Measurements from ENCODE around the gene MTSS2.
"Not testable (repeated sequence)": the region's sequence is repeated elsewhere in the genome, so short reads cannot be mapped to it uniquely, and the experiment has no call there.

Gene MTSS2

GRCh38 chr16:70650216-70650615 lies 35.6 kb downstream of the MTSS2 start:
- no peak for DNase-seq

GRCh38 chr16:70649300-70649699 lies 36.6 kb downstream of the MTSS2 start:
- no peak for DNase-seq

DNA sequence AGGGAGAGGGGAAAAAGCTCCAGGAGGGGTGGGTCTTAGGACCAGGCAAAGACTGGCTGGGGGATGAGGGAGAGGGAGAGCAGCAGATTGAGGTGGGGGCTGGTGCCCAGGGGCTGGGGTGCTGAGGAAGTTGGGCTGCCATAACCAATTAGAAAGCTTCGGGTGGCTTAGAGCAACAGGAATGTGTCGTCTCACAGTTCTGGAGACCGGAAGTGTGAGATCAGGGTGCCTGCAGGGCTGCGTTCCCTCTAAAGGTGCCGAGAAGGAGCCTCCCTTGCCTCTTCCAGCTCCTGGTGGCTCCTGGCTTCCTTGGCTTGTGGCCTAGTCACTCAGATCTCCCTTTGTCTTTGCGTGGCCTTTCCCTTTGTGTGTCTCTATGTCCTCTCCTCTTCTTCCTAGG lies 37.2 kb downstream of the MTSS2 start:
- DNase-seq = no peak

DNA sequence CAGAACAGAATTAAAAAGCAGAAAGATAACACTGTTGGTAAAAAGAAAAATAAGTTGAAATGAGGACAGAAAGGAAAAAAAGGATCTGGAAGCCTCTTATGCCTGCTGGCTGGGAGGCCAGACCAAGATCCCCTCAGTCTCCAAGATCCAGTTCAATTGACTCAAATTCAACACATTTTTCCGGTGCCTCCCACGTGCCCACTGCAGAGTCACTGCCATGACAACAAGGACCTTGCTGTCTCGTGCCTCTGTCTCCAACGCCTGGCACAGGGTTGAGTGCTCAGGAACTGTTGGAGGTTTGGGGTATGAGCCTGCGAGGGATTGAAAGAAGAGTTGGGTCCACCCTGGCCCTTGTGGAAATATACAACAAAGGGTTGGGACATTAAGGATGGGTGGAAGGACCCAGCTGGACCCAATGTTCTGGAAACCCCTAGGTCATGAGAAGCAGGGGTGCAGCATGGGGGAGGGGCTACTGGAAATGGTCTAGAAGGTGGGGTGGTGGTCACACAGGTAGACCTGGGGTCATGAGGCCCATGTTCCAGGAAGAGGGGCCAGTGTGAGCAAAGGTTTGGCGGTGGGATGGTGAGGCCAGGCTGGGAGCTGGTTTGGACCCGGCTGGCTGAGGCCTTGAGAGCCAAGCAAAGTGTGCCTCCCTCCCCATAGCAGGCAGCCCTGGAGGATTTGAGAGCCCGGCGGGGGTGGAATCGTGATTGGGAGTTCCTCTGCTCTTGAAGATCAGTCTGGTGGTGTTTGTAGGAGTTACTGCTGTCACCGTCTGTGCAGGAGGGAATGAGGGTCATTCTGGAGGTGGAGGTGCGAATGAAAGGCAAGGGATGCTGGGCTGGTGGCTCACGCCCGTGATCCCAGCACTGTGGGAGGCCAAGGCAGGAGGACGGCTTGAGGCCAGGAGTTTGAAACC lies 38.2 kb downstream of the MTSS2 start:
- no peak for DNase-seq

GRCh38 chr16:70646260-70647241 lies 39.3 kb downstream of the MTSS2 start, which contains the start of gene IL34:
IL34 (plus strand) TSS chr16:70646559; CDS start chr16:70646948, 389 bp downstream.
- DNase-seq = no peak

- DNase-seq = no peak
These were observed 40.9 kb downstream of the MTSS2 start for GRCh38 chr16:70644763-70645597.

- DNase-seq = not testable (repeated sequence)
These were observed 42.6 kb downstream of the MTSS2 start for GRCh38 chr16:70643264-70643663.

GRCh38 chr16:70642633-70643032 lies 43.2 kb downstream of the MTSS2 start:
- DNase-seq = no peak

DNA sequence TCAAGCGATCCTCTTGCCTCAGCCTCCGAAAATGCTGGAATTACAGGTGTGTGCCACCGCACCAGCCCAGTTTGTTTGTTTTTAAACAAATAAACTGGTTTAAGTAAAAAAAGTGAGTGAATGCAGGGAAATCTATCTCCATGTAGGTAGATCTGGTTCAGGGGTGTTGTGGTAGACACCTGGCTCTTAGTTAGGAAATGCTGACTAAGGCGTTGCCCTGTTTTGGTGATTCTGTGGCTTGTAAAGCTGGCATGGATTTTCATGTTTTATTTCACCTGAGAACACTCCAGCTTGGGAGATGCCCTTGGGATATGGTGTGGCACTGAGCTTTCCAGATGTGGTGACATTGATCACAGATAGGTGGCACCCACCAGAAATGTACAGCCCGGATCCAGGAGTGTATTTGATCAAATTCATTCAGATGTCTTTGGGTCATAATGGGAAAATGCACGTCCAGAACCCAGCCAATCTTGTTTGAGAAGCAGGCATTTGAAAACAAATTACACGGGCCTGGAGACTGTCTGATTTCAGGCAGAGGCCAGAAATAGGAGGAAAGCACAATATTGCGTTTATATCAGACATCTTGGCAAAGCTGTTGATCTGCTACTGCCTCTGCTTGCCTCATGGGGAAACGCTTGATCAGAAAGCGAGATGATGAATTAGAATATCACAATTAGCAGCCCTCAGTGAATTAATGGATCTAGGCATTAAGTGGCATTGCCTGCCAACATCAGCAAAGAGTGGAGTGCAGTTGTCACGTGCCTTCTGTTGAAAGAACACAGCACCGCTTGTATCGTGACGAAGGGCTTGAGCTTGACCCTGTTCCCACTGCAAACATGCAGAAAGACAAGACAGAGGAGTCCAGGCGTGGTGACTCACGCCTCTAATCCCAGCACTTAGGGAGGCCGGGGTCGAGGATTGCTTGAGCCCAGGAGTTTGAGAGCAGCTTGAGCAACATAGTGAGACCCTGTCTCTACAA lies 46.8 kb downstream of the MTSS2 start:
- DNase-seq = no peak
